ENCODE measurements around the gene ISG20. TPM values are rescaled to one million over a fixed set of nuclear protein-coding genes. Genes with fewer than 3 reads are reported as not detected.

The ISG20 gene
- total and polyA plus RNA-seq, 2 of the 8 experiments (the other 6 are each of a cell fraction or from before 2014, with no cell fraction given), result 2.9 to 5.2 TPM

- TF ChIP-seq RFX5 (IDR thresholded peaks at IDR 0.05; ENCODE audit: borderline replicate concordance, low read depth, low read length), result no peak
These were observed 11.1 kb downstream of the ISG20 start (continued) for GRCh38 chr15:88649753-88650551.
